Chondrocyte (in vitro differentiated cells): Measurements from ENCODE around the gene ZNF74. TPM values are rescaled to one million over a fixed set of nuclear protein-coding genes. Genes with fewer than 3 reads are reported as not detected.
"Not testable (repeated sequence)": the region's sequence is repeated elsewhere in the genome, so short reads cannot be mapped to it uniquely, and the experiment has no call there.

Experiments
- DNase-seq: peaks from one replicate; pipeline ENCODE4 v3.0.0; 2021; ENCODE audit warnings: mixed read lengths, low spot score
- H3K27ac Mint-ChIP-seq: one replicate; pipeline ENCODE4 v1.8.0; 2021; ENCODE audit warnings: mild to moderate bottlenecking, moderate library complexity, mixed read lengths; ENCODE audit not compliant: unreplicated experiment
- H3K27me3 Mint-ChIP-seq: 2 replicates; pipeline ENCODE4 v1.8.0; 2021; ENCODE audit warnings: low read depth, mixed read lengths
- H3K36me3 Mint-ChIP-seq: 2 replicates; pipeline ENCODE4 v1.8.0; 2021; ENCODE audit warnings: low read depth, mixed read lengths
- H3K4me1 Mint-ChIP-seq: 2 replicates; pipeline ENCODE4 v1.8.0; 2021; ENCODE audit warnings: low read depth, mild to moderate bottlenecking, mixed read lengths
- H3K4me3 Mint-ChIP-seq: one replicate; pipeline ENCODE4 v1.8.0; 2021; ENCODE audit warnings: mild to moderate bottlenecking, moderate library complexity, mixed read lengths; ENCODE audit not compliant: unreplicated experiment
- H3K9me3 Mint-ChIP-seq: 2 replicates; pipeline ENCODE4 v1.8.0; 2021; ENCODE audit warnings: low read depth, mixed read lengths
- total RNA-seq: library from RNA; stranded (reverse); gene quantifications from 3 replicates; pipeline ENCODE4 v1.2.1, GENCODE V29; 2021

Gene ZNF74
- total RNA-seq, 1 donor from 2014 or later: 15.7 TPM

DNA sequence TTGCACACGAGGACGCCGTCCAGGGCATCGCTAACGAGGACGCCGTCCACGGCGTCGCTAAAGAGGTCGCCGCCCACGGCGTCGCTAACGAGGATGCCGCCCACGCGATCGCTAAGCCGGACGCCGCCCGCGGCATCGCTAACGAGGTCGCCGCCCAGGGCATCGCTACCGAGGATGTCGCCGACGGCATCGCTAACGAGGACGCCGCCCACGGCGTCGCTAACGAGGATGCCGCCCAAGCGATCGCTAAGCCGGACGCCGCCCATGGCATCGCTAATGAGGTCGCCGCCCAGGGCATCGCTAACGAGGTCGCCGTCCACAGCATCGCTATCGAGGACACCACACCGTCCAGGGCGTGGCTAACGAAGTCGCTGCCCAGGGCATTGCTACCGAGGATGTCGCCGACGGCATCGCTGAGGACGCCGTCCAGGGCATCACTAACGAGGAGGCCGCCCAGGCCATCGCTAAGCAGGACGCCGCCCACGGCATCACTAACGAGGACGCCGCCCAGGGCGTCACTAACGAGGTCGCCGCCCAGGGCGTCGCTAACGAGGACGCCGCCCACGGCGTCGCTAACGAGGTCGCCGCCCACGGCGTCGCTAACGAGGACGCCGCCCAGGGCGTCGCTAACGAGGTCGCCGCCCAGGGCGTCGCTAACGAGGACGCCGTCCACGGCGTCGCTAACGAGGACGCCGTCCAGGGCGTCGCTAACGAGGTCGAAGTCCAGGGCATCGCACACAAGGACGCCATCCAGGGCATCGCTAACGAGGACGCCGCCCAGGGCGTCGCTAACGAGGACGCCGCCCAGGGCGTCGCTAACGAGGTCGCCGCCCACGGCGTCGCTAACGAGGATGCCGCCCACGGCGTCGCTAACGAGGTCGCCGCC is 32.8 kb upstream of the ZNF74 start:
- not testable (repeated sequence) for H3K27ac Mint-ChIP-seq, H3K27me3 Mint-ChIP-seq, H3K4me3 Mint-ChIP-seq, H3K4me1 Mint-ChIP-seq, DNase-seq, H3K36me3 Mint-ChIP-seq, H3K9me3 Mint-ChIP-seq

DNA sequence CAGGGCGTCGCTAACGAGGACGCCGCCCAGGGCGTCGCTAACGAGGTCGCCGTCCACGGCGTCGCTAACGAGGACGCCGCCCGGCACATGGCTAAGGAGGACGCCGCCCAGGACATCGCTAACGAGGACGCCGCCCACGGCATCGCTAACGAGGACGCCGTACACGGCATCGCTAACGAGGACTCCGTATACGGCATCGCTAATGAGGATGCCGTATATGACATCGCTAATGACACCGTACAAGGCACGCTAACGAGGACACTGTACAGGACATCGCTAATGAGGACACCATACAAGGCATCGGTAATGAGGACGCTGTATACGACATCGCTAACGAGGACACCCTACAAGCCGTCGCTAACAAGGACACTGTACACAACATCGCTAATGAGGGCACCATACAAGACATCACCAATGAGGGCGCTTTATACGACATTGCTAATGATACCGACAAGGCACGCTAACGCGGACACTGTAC is 32.2 kb upstream of the ZNF74 start:
- DNase-seq, H3K27ac Mint-ChIP-seq, H3K27me3 Mint-ChIP-seq, H3K4me3 Mint-ChIP-seq, H3K9me3 Mint-ChIP-seq, H3K36me3 Mint-ChIP-seq, H3K4me1 Mint-ChIP-seq: not testable (repeated sequence)

DNA sequence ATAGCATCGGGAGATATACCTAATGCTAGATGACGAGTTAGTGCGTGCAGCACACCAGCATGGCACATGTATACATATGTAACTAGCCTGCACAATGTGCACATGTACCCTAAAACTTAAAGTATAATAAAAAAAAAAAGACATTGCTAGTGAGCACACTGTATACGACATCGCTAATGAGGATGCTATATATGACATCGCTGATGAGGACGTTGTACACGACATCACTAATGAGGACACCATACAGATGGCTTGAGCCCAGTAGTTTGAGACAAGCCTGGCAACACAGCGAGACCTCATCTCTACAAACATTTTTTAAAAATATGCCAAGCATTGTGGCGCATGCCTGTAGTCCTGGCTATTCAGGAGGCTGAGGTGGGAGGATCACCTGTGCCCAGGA is 31.5 kb upstream of the ZNF74 start:
- H3K4me3 Mint-ChIP-seq, DNase-seq, H3K27ac Mint-ChIP-seq, H3K36me3 Mint-ChIP-seq, H3K4me1 Mint-ChIP-seq, H3K9me3 Mint-ChIP-seq, H3K27me3 Mint-ChIP-seq: not testable (repeated sequence)

DNA sequence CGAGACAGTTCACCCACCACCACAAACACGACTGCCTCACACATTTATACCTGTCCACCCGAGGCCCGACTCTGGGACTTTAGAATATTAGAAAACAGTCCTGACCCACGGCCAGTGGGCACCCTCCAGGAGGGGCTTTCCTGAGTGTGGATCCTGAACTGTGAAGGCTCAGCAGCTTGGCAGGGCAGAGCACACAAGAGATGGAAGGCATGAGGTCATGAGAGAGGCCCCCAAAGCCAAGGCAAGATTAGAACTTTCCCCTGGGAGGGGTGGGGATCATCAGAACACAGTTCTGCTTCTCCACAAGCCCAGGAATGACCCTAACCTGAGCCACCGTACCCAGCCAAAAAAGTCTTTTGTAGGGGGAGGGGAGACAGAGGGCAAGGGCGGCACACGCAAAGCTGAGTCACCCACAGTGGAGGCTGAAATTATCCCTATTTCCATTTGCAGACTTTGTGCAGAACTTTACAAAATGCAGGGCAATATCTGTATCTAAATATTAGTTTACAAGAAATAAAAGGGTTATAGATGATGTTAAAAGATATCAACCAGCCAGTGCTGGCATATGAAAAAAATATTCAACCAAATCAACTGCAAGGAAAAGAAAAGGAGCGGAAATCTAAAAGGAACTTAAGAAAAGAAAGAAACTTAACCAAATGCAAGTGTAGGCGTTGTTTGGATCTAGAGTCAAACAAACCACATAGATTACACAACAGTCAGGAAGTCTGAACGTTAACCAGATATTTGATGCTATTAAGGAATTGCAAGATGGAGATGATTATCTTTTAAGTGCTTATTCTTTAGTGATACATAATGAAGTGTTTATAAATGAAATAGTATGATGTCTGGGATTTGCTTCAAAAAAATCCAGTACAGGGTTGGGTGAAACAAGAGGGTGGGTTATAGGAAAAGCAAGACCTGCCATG is 29.4 kb upstream of the ZNF74 start:
- not testable (repeated sequence) for H3K36me3 Mint-ChIP-seq, H3K27ac Mint-ChIP-seq

DNA sequence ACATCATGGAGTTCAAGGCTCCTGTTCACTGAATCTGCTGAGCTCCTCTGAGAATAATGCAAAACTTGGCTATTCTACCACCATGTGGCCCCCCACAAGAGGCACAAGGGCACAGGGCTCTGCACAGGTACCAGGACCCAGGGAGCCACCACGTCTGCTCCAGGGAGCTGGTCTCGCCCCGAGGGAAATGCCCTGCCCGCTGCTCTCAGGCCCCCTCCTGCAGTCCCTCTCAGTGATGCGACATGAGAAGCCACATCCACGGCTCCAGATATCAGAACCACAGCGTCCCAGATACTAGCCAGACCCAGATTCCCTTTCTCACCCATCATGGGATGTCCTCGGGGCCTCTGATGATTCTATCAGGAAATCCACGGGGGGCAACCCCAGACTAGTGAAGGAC is 27.1 kb upstream of the ZNF74 start:
- H3K36me3 Mint-ChIP-seq, H3K27ac Mint-ChIP-seq, H3K9me3 Mint-ChIP-seq, H3K4me1 Mint-ChIP-seq, DNase-seq, H3K4me3 Mint-ChIP-seq, H3K27me3 Mint-ChIP-seq: not testable (repeated sequence)

More for the DNA sequence above, 29.4 kb upstream of the ZNF74 start:
- H3K4me1 Mint-ChIP-seq, H3K27me3 Mint-ChIP-seq, H3K4me3 Mint-ChIP-seq, H3K9me3 Mint-ChIP-seq, DNase-seq: not testable (repeated sequence)

DNA sequence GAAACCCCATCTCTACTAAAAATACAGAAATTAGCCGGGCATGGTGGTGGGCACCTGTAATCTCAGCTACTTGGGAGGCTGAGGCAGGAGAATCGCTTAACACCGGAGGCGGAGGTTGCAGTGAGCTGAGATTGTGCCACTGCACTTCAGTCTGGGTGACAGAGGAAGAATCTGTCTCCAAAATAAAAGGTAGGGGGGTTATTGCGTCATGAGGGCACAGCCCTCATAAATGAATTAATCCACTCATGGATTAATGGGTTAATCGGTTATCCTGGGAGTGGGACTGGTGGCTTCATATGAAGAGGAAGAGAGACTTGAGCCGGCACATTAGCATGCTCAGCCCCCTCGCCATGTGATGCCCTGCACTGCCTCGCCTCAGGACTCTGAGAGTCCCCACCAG is 25.1 kb upstream of the ZNF74 start:
- H3K9me3 Mint-ChIP-seq, H3K36me3 Mint-ChIP-seq, DNase-seq, H3K4me3 Mint-ChIP-seq, H3K27ac Mint-ChIP-seq, H3K4me1 Mint-ChIP-seq, H3K27me3 Mint-ChIP-seq: not testable (repeated sequence)

DNA sequence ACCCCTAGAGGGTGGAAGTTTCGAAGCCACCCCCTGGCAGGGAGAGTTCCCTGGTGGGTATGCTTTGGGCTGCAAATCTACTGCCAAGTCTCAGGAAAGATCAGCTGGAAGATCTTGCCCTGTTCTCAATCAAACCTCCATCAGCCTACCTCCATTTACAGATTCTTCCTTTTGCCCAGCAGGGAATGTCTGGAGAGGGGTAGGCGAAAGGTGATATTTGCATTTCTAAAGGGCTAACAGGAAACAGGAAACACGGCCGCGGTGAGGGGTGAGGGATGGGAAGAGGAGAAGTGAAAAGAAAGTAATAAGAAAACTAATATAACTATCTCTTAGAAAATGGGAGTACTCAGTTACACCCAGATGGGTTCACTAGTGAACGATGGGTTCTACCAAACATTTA is 22.3 kb upstream of the ZNF74 start:
- H3K36me3 Mint-ChIP-seq, H3K27me3 Mint-ChIP-seq, H3K9me3 Mint-ChIP-seq: not testable (repeated sequence)

DNA sequence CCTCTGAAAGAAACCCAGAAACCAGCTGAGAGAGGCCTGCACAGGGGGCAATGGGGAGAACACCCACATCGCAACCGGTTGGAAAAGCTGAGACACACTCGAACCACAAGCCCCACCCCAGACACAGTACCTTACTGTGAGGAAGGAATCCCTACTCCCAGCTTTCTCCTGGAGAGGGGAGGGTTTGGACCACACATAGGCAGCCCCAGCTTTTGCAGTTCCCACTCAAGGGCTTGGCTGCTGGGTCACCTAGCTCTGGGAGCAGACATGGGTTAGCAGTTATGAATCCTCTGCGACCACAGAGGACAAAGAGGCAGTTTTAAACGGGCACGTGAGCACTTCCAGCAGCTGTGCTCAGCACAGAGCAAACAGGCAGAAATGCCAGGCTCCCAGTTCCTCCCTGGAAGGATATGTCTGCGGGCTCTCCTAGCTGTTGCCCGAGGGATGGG is 21.5 kb upstream of the ZNF74 start:
- not testable (repeated sequence) for H3K4me3 Mint-ChIP-seq, H3K27ac Mint-ChIP-seq

More for the DNA sequence above, 22.3 kb upstream of the ZNF74 start:
- not testable (repeated sequence) for DNase-seq, H3K27ac Mint-ChIP-seq, H3K4me3 Mint-ChIP-seq, H3K4me1 Mint-ChIP-seq

DNA sequence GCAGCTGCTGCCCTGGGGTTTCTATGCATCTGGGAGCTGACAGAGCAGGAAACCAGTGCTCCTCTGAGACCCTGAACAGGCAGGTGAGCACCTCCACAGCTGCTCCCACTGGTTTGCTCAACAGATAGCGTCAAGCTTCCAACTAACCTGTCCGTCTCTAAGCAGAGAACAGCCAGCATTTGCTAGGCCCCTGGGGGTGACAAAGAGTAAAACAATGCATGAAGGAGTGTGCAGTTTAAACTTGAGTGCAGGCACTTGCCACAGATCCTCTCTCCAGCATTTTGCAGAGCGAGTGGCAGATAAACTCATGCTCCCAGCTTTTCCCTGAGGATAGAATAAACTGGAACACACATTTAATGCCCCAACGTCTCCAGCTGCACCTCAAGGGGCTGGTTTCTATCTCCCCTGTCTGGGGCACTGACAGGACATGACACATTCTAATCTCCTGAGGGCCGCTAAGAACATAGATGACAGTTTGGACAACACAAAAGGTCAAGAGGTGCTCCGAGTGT is 20.7 kb upstream of the ZNF74 start:
- H3K27ac Mint-ChIP-seq, DNase-seq, H3K27me3 Mint-ChIP-seq, H3K9me3 Mint-ChIP-seq, H3K36me3 Mint-ChIP-seq, H3K4me3 Mint-ChIP-seq, H3K4me1 Mint-ChIP-seq: not testable (repeated sequence)

More for the DNA sequence above, 21.5 kb upstream of the ZNF74 start:
- not testable (repeated sequence) for DNase-seq, H3K36me3 Mint-ChIP-seq, H3K9me3 Mint-ChIP-seq, H3K27me3 Mint-ChIP-seq, H3K4me1 Mint-ChIP-seq

DNA sequence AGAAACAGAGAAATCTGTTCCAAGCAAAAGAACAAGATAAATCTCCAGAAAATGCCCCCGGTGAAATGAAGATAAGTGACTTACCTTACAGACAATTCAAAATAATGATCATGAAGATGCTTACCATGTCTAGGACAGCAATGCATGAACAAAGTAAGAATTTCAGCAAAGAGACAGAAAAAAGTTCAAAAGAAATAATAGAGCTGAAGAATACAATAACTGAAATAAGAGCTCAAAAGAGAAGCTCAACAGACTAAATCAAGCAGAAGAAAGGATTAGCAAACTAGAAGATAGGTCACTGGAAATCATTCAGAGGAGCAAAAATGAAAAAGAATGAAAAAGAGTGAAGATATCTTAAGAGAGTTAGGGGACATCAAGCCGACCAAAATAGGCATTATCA is 19.8 kb upstream of the ZNF74 start:
- H3K4me1 Mint-ChIP-seq, H3K9me3 Mint-ChIP-seq, H3K36me3 Mint-ChIP-seq, DNase-seq, H3K27ac Mint-ChIP-seq, H3K4me3 Mint-ChIP-seq, H3K27me3 Mint-ChIP-seq: not testable (repeated sequence)

DNA sequence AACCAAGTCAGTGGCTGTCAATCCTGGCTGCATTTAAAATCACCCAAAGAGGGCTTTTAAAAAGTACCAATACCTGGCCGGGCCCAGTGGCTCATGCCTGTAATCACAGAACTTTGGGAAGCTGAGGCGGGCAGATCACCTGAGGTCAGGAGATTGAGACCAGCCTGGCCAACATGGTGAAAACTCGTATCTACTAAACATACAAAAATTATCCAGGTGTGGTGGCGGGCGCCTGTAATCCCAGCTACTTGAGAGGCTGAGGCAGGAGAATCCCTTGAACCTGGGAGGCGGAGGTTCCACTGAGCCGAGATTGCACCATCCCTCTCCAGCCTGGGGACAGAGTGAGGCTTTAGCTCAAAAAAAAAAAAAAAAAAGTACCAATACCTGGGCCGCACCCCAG is 17.7 kb upstream of the ZNF74 start:
- not testable (repeated sequence) for DNase-seq, H3K9me3 Mint-ChIP-seq, H3K36me3 Mint-ChIP-seq, H3K27me3 Mint-ChIP-seq, H3K4me3 Mint-ChIP-seq, H3K4me1 Mint-ChIP-seq, H3K27ac Mint-ChIP-seq

DNA sequence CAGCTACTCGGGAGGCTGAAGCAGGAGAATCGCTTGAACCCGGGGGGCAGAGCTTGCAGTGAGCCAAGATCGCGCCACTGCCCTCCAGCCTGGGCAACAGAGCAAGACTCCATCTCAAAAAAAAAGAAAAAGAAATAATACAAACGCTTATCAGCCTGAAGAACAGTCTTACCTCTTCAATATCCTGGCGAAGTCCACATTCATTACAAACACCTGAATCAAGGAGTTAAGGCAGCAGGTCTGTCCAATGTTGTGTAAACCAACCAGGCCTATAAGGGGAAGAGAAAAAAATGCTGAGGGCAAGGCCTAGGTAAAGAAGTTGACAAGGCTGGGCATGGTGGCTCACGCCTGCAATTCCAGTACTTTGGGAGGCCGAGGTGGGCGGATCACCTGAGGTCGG is 17.0 kb upstream of the ZNF74 start:
- not testable (repeated sequence) for H3K4me1 Mint-ChIP-seq, H3K36me3 Mint-ChIP-seq, DNase-seq, H3K27ac Mint-ChIP-seq, H3K4me3 Mint-ChIP-seq, H3K9me3 Mint-ChIP-seq
- peaks cover 13% of the 10 kb centered on the region for H3K27me3 Mint-ChIP-seq
